Measurements from ENCODE around the gene MTX2. TPM values are rescaled to one million over a fixed set of nuclear protein-coding genes. Genes with fewer than 3 reads are reported as not detected.
"Not testable (repeated sequence)": the region's sequence is repeated elsewhere in the genome, so short reads cannot be mapped to it uniquely, and the experiment has no call there.

The MTX2 gene
- total RNA-seq, 8 experiments from 2014 or later = 46.0 to 69.5 (median 59.2) TPM

DNA sequence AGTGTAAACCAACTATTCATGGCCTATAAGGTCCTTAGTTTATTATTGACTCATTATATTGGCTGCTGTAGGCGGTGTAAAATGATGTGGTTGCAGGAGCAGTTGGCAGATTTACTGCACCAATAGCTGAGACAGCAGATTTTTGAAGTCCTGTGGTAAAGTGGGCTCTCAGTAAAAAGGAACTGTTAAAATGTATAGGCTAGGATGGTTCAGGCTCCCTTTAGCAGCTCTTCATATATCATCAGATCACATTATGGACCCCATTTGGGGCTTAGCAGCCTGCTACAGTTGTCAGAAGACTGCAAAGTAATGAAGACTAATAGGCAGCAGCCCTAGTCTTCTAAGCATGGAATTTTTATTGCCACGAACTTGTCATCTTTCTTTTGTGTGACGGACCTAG is 27.8 kb downstream of the MTX2 start:
- peak in 5 of 8 experiments; percentile 98 to 99 (median 99) for ATAC-seq (replicated peaks in 6 of 8)
- in situ Hi-C loops (cut with MboI; ENCODE audit: low pct_unique_long_range_greater_than_20kb in 2 of 9, low sequenced_read_pairs in 9 of 9, unreplicated experiment in 9 of 9) = no loop called here
- WGBS, 10 experiments = 0 to 100% (median 38%) methylated on average over 1 to 3 of the region's 3 CpGs

GRCh38 chr2:176297737-176298136 is 28.5 kb downstream of the MTX2 start:
- H3K27ac ChIP-seq = no peak overlapping the region
- 80 to 100% (median 96%) methylated on average over 1 of the region's 1 CpG; no CpG with 5 or more reads in 2 of the 10 experiments for WGBS, 10 experiments
- H3K4me3 ChIP-seq = no peak overlapping the region
- no peak for ATAC-seq (replicated peaks in 6 of 8)
- in situ Hi-C loops (cut with MboI; ENCODE audit: low pct_unique_long_range_greater_than_20kb in 2 of 9, low sequenced_read_pairs in 9 of 9, unreplicated experiment in 9 of 9) = no loop called here
- H3K4me1 ChIP-seq (replicated peaks in 1 of 2) = peaks cover 14 to 15% of the 10 kb centered on the region in 2 donors

More for the DNA sequence above, 27.8 kb downstream of the MTX2 start:
- no peak overlapping the region for H3K27ac ChIP-seq
- H3K4me1 ChIP-seq (replicated peaks in 1 of 2) = peaks cover 14 to 15% of the 10 kb centered on the region in 2 donors
- H3K4me3 ChIP-seq = no peak overlapping the region

DNA sequence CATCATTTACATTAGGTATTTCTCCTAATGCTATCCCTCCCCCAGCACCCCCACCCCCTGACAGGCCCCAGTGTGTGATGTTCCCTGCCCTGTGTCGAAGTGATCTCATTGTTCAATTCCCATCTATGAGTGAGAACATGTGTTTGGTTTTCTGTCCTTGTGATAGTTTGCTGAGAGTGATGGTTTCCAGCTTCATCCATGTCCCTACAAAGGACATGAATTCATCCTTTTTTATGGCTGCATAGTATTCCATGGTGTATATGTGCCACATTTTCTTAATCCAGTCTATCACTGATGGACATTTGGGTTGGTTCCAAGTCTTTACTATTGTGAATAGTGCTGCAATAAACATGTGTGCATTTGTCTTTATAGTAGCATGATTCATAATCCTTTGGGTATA is 36.8 kb downstream of the MTX2 start:
- H3K4me1 ChIP-seq (replicated peaks in 1 of 2); ATAC-seq (replicated peaks in 6 of 8); in situ Hi-C loops (cut with MboI; ENCODE audit: low pct_unique_long_range_greater_than_20kb in 2 of 9, low sequenced_read_pairs in 9 of 9, unreplicated experiment in 9 of 9); H3K4me3 ChIP-seq; H3K27ac ChIP-seq: not testable (repeated sequence)
- 100% methylated on average over 1 of the region's 1 CpG; no CpG with 5 or more reads in 9 of the 10 experiments for WGBS, 10 experiments

DNA sequence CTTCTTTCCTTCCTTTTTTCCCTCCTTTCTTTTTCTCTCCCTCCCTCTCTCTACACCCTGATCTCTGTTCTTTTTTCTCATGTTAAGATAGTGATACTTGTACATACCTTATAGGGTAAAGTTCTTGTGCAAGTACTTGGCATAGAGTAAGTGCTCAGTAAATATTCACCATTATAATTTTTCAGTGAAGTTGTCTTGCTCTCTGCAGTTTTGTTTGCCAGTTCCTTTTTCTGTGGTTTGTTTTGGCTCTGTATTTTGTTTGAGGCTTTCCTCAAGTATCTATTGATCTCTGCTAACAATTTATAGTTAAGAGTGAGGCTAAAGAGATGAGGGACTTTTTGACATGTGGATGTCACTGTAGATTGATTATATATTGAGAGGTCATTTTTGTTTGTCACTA is 48.0 kb downstream of the MTX2 start:
- Histone ChIP-seq H3K4me1 (replicated peaks in 1 of 2) (peaks cover 0 to 6% of the 10 kb centered on the region in 2 donors), H3K27ac (no peak overlapping the region), H3K4me3 (no peak overlapping the region)
- ATAC-seq (replicated peaks in 6 of 8) = peak in 1 of 8 experiments; percentile 67
- in situ Hi-C loops (cut with MboI; ENCODE audit: low pct_unique_long_range_greater_than_20kb in 2 of 9, low sequenced_read_pairs in 9 of 9, unreplicated experiment in 9 of 9) = no loop called here

- peaks cover 0 to 6% of the 10 kb centered on the region in 2 donors for H3K4me1 ChIP-seq (replicated peaks in 1 of 2)
- no peak overlapping the region for H3K27ac ChIP-seq
- ATAC-seq (replicated peaks in 6 of 8) = peak in 1 of 8 experiments; percentile 18
- 17 to 80% (median 62%) methylated on average over 1 of the region's 1 CpG; no CpG with 5 or more reads in 6 of the 10 experiments for WGBS, 10 experiments
- in situ Hi-C loops (cut with MboI; ENCODE audit: low pct_unique_long_range_greater_than_20kb in 2 of 9, low sequenced_read_pairs in 9 of 9, unreplicated experiment in 9 of 9) = no loop called here
- no peak overlapping the region for H3K4me3 ChIP-seq
Observed at GRCh38 chr2:176317623-176318065, 48.4 kb downstream of the MTX2 start.

- peaks cover 17 to 32% of the 10 kb centered on the region in 2 donors for H3K4me1 ChIP-seq (replicated peaks in 1 of 2)
- H3K27ac ChIP-seq = no peak overlapping the region
- H3K4me3 ChIP-seq = no peak overlapping the region
- in situ Hi-C loops (cut with MboI; ENCODE audit: low pct_unique_long_range_greater_than_20kb in 2 of 9, low sequenced_read_pairs in 9 of 9, unreplicated experiment in 9 of 9) = no loop called here
- WGBS, 10 experiments = 14 to 91% (median 40%) methylated on average over 1 of the region's 1 CpG; no CpG with 5 or more reads in 2 of the 10 experiments
- ATAC-seq (replicated peaks in 6 of 8) = no peak
Observed at GRCh38 chr2:176321916-176322315, 52.7 kb downstream of the MTX2 start.

DNA sequence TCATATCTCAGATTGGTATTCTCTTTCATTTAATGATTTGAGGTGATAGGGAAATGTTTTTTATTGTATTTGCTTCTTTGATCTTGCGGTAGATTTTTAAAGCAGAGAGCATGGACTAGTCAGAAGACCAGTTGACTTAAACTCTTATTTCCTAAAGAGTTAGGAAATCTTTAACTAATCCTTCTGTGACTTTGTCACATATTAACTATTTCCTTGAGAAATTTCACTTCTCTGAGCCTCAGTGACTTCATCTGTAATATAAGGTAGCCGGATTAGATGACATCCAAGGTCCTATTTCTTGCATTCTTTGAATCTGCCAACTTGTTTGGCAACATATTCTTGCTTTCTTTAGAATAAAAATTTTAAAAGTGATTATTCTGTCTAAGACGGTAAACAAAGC is 55.6 kb downstream of the MTX2 start:
- no peak for ATAC-seq (replicated peaks in 6 of 8)
- H3K4me1 ChIP-seq (replicated peaks in 1 of 2) = peaks cover 17 to 28% of the 10 kb centered on the region in 2 donors
- peak overlapping the region in 1 of 2 donors; percentile 73 for H3K27ac ChIP-seq
- H3K4me3 ChIP-seq = no peak overlapping the region
- in situ Hi-C loops (cut with MboI; ENCODE audit: low pct_unique_long_range_greater_than_20kb in 2 of 9, low sequenced_read_pairs in 9 of 9, unreplicated experiment in 9 of 9) = no loop called here
- WGBS, 10 experiments = 17 to 100% (median 41%) methylated on average over 2 to 3 of the region's 3 CpGs

DNA sequence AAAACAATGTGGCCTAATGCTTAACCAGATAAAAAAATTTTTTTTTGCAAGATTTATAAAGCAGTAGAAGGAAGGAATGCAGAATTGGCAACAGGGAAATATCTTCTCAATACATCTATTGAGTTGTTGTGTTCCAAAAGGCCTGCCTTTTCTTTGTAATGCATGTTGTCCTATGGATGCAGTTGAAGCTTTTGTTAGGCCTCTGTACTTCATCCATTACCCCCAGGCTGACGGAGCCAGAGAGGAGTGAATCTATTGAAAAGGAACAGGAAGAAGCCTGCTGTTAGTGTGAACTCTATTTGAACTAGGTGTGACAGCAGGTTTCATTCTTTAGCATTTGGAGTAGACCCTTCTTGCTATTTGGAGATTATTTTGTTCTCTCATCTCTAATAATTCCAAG is 56.5 kb downstream of the MTX2 start:
- 0 to 100% (median 13%) methylated on average over 1 of the region's 1 CpG; no CpG with 5 or more reads in 4 of the 10 experiments for WGBS, 10 experiments
- Histone ChIP-seq H3K4me3 (no peak overlapping the region), H3K4me1 (replicated peaks in 1 of 2) (peaks cover 17 to 28% of the 10 kb centered on the region in 2 donors), H3K27ac (peak overlapping the region; percentile 52 to 73)
- in situ Hi-C loops (cut with MboI; ENCODE audit: low pct_unique_long_range_greater_than_20kb in 2 of 9, low sequenced_read_pairs in 9 of 9, unreplicated experiment in 9 of 9) = no loop called here
- peak in 5 of 8 experiments; percentile 85 to 94 (median 91) for ATAC-seq (replicated peaks in 6 of 8)

GRCh38 chr2:176328149-176328548 is 58.9 kb downstream of the MTX2 start:
- Histone ChIP-seq H3K4me1 (replicated peaks in 1 of 2) (peaks cover 17 to 37% of the 10 kb centered on the region in 2 donors), H3K27ac (no peak overlapping the region), H3K4me3 (no peak overlapping the region)
- ATAC-seq (replicated peaks in 6 of 8) = no peak
- 92 to 100% (median 100%) methylated on average over 1 to 3 of the region's 3 CpGs; no CpG with 5 or more reads in 1 of the 10 experiments for WGBS, 10 experiments
- in situ Hi-C loops (cut with MboI; ENCODE audit: low pct_unique_long_range_greater_than_20kb in 2 of 9, low sequenced_read_pairs in 9 of 9, unreplicated experiment in 9 of 9) = no loop called here

- WGBS, 10 experiments = 78 to 100% (median 100%) methylated on average over 1 of the region's 1 CpG; no CpG with 5 or more reads in 1 of the 10 experiments
- no peak for ATAC-seq (replicated peaks in 6 of 8)
Observed at GRCh38 chr2:176330612-176331011, 61.4 kb downstream of the MTX2 start.

DNA sequence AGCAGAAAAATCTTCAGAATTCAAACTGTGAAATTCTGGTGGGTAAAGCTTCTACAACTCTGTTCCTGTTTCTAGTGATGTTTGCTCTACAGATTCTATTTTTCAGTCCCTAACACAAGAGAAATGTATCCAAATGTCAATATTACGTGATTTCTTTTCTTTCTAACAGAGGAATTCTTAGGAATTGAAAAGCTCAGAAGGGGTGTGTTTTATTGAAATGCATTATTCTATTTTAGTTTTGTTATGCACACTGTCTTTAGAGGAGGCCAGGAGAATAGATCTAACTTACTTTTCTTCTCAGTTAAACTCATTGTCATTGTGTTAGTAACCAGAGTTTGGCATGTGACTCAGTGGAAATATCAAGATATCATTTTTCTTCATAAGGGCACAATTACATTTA is 62.4 kb downstream of the MTX2 start:
- Histone ChIP-seq H3K27ac (no peak overlapping the region), H3K4me3 (no peak overlapping the region), H3K4me1 (replicated peaks in 1 of 2) (peaks cover 2 to 13% of the 10 kb centered on the region in 2 donors)
- in situ Hi-C loops (cut with MboI; ENCODE audit: low pct_unique_long_range_greater_than_20kb in 2 of 9, low sequenced_read_pairs in 9 of 9, unreplicated experiment in 9 of 9) = no loop called here
- peak in 1 of 8 experiments; percentile 16 for ATAC-seq (replicated peaks in 6 of 8)
- 79 to 100% (median 100%) methylated on average over 1 of the region's 1 CpG; no CpG with 5 or more reads in 3 of the 10 experiments for WGBS, 10 experiments

More at GRCh38 chr2:176330612-176331011, 61.4 kb downstream of the MTX2 start:
- no peak overlapping the region for H3K27ac ChIP-seq
- peaks cover 6 to 21% of the 10 kb centered on the region in 2 donors for H3K4me1 ChIP-seq (replicated peaks in 1 of 2)
- H3K4me3 ChIP-seq = no peak overlapping the region
- in situ Hi-C loops (cut with MboI; ENCODE audit: low pct_unique_long_range_greater_than_20kb in 2 of 9, low sequenced_read_pairs in 9 of 9, unreplicated experiment in 9 of 9) = no loop called here

GRCh38 chr2:176334729-176335128 is 65.5 kb downstream of the MTX2 start:
- 40 to 100% (median 87%) methylated on average over 1 of the region's 1 CpG; no CpG with 5 or more reads in 4 of the 10 experiments for WGBS, 10 experiments
- H3K4me3 ChIP-seq = no peak overlapping the region
- in situ Hi-C loops (cut with MboI; ENCODE audit: low pct_unique_long_range_greater_than_20kb in 2 of 9, low sequenced_read_pairs in 9 of 9, unreplicated experiment in 9 of 9) = no loop called here
- H3K27ac ChIP-seq = no peak overlapping the region
- no peak for ATAC-seq (replicated peaks in 6 of 8)
- peaks cover 0 to 9% of the 10 kb centered on the region in 2 donors for H3K4me1 ChIP-seq (replicated peaks in 1 of 2)

DNA sequence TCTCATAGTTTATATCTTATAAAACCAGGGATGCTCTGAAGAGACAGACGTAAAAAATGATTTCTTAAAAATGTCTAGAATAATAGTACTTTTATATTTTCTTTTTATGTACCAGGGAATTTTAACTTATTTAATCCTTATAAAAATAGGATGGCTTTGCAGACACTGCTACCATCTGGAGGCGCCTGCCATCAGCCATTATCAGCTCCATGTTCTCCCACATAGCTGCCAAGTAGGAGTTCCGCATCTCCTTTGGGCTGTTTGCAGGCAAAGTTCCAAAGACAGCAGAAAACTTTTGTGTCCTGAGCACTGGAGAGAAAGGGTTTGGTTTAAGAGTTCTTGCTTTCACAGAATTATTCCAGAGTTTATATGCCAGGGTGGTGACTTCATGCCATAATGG is 69.2 kb downstream of the MTX2 start:
- WGBS, 10 experiments = 90 to 100% (median 100%) methylated on average over 1 to 3 of the region's 3 CpGs; no CpG with 5 or more reads in 1 of the 10 experiments
- ATAC-seq (replicated peaks in 6 of 8) = no peak
- no peak overlapping the region for H3K4me3 ChIP-seq
- H3K4me1 ChIP-seq (replicated peaks in 1 of 2) = no peaks in the 10 kb centered on the region
- in situ Hi-C loops (cut with MboI; ENCODE audit: low pct_unique_long_range_greater_than_20kb in 2 of 9, low sequenced_read_pairs in 9 of 9, unreplicated experiment in 9 of 9) = no loop called here
- H3K27ac ChIP-seq = no peak overlapping the region

GRCh38 chr2:176339208-176339607 is 70.0 kb downstream of the MTX2 start:
- ATAC-seq (replicated peaks in 6 of 8) = no peak
- WGBS, 10 experiments = 100% methylated on average over 1 of the region's 1 CpG; no CpG with 5 or more reads in 4 of the 10 experiments
- H3K4me1 ChIP-seq (replicated peaks in 1 of 2) = no peaks in the 10 kb centered on the region
- H3K4me3 ChIP-seq = no peak overlapping the region
- H3K27ac ChIP-seq = no peak overlapping the region
- in situ Hi-C loops (cut with MboI; ENCODE audit: low pct_unique_long_range_greater_than_20kb in 2 of 9, low sequenced_read_pairs in 9 of 9, unreplicated experiment in 9 of 9) = no loop called here

Data from motor neuron (in vitro differentiated cells).